GM18505 (cell line): ENCODE results near the gene SH3BGR.

Experiments
- ATAC-seq: cut with Tn5 transposase; IDR thresholded peaks from one replicate; pipeline ENCODE4 v1.9.1; 2021; ENCODE audit not compliant: unreplicated experiment
- POLR2A ChIP-seq: IDR thresholded peaks from 4 replicates; pipeline ENCODE4 v1.6.1; 2011; ENCODE audit warnings: borderline replicate concordance; ENCODE audit not compliant: insufficient read depth, insufficient read length; ENCODE audit errors: extremely low read depth

The SH3BGR gene

DNA sequence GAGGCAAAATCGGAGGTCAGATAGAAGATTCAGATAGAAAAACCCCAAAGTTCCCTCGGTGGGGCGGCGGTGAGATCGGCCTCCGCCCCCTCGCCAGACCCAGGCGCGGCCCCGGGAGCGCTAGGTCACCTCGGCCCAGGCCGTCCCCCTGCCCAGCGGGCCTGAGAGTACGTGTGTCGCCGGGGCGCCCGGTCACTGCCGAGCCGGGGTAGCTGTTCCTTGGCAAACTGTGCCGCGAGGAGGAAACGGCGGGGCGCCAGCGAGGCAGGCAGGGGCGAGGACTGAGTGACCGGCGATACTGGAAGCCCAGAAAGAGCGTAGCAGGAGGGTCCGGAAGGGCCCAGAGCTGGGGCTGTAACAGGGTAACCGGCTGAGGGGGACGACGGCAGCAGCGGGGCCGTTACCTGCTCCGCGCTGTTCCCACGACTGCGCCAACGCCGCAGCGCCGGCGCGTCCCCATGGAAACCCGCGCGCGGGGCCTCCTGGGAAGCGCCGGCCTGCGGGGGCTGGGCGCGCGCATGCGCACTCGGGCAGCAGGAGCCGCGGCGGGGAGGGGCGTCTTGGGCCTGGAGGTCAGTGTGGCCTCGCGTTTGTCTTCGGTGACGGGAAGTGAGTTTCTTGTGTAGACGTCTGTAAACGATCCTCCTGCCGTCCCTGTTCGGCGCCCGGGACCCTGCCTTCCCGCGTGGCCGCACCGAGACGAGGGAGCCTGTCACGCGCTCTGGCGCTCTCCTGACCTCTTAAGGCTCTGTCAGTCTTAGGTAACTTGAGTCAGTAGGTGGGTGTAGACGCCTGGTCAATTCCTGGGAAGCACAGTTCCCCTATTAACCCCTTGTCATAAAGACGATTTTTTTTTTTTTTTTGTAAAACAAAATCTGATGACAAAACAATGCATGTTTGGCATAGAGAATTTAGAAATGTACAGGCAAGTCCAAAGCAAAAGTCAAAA lies 6.2 kb upstream of the SH3BGR start, which contains the start of gene LCA5L:
Gene LCA5L (minus strand): TSS at position 458 of the 949 bp plus-strand sequence. CDS start 17,285 bp downstream, outside the sequence.
- peak; percentile 93 for ATAC-seq
- peak; percentile 85 for TF ChIP-seq POLR2A

DNA sequence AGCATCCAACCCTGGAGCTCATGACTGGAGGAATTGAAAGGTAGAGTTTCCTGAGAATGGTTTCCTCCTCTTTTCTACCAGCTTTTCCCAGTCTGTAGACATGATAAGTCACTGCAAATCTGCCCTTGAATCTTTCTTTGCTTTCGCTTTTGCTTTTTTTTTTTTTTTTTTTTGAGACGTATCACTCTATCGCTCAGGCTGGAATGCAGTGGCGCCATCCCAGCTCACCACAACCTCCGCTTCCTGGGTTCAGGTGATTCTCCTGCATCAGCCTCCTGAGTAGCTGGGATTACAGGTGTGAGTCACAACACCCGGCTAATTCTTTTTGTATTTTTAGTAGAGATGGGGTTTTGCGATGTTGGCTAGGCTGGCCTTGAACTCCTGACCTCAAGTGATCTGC lies 4.5 kb upstream of the SH3BGR start:
- ATAC-seq: no peak
- no peak for TF ChIP-seq POLR2A

DNA sequence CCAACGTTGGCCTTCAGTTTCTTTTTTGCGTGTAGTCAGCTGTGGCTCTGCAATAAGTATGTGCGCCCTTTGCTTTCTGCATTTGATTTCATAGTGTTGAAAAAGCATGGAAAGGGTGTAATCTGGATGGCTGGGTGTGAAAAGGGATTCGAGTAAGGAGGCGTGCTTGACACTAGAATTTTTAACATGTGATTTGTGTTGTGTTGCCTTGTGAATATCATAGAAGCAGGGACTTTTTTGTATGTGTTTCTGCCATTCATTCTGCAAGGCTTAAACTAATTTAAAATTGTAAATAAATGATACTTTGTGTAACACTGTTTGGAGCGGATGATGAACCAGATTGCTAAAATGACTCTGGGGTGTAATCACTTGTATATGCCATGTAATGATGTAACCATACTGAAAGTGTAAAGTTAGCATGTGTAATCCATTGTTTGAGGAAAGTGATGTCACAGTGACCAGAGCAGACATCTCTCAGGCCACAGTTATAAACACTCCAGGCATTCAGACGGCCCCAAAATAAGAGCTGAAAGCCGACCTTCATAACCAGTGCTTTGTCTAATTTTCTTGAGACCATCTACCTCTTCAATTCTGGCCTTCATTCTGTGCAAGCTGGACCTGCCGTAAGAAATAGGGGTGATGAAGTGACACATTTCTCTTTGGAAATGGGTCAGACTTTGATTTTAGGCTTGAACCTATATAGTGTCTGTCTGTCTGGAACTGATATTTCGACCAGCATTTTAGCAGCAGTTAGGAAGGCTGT lies 618 bp downstream of the SH3BGR start:
- no peak for ATAC-seq
- TF ChIP-seq POLR2A: no peak

DNA sequence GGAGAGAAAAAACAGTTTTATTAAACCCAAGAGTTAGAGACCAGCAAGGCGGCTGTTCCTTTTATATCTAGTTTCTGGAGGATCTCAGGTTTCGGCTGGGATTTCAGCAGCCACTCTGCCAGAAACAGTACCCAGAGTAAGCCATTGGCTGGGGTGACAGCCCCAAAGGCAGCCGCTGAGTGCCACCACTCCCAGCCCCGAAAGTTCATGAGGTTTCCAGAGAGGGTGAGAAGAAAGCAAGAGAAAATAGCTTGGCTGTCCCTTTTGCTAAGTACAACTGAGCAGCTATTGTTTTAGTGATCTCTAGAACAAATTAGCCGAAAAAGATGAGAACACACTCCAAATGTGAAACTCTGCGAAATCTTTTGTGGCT lies 1.2 kb downstream of the SH3BGR start:
- ATAC-seq: no peak
- no peak for TF ChIP-seq POLR2A

DNA sequence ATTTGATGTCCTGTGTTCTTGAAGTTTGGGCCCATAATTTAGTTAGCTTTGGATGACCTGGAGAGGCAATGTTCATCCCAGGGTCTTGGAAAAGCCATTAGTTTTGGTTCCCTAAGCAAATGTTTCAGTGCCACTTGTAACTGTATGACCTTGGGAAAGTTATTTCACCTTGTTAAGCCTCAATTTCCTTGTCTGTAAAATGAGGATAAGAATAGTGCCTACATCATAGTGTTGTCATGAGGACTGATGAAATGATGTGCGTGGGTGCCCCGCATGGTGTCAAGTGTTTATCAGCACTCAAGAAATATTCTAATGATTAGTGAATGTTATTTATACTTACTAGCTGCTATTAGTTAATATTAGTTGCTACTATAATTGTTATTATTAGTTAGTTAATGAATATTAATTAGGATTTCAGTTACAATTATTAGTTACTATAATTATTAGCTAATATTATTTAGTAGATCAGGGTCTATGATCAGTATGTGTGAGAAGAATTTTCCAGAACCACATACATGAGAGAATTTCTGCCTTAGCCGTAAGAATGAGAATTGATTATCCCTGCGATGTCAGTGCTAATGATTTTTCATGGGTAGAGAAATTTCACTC lies 1.9 kb downstream of the SH3BGR start:
- TF ChIP-seq POLR2A: no peak
- no peak for ATAC-seq

DNA sequence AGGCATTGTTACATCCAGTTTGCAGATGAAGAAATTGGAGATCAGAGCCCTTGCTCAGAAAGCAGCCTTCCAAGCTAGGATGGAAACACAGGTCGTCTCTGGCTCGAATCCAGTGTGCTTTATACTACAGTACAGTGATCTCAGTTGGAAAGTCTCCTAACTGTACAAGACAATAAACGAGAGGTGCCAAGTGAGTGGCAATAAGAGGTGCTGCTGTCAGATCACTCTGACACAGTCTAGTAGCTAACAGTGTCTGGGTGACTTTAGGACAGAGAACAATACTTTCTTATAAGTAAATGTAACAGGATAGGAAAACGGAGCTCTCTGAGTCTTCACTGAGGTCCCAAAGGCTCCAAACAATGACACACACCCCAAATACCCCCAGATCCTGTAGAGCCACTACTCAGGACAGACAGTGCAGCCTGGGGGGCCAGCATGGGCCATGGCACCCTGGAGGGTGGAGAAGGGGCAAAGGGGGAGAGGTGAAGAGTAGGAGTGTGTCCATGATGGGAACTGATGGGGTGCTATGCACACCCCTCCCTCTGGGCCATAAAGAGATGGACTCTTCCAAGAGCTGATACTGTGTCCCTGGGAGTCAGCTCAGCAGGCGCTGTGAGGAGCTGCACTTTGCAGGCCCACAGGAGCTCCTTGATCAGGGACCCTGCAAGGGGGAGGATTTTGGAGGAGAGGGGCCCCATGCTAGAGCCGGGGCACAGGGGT lies 3.3 kb downstream of the SH3BGR start:
- no peak for ATAC-seq
- no peak for TF ChIP-seq POLR2A

DNA sequence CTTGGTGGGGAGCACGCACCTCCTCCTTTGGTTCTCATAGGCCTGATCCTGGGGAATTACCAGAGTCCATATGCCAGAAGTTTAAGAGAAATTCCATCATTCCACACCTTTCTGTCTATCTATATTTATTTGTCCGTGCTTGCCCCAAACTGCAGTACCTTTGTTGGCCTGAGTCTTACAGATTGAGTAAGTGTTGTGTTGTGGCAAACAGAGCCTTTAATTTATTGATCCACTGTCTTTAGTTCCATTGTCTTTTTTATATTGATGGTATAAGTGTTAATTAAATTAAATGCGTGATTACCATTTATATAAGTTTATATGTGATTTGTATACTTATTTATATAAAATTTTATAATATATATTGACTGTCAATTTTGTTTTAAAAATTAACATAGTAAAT lies 4.9 kb downstream of the SH3BGR start:
- TF ChIP-seq POLR2A: no peak
- ATAC-seq: no peak

DNA sequence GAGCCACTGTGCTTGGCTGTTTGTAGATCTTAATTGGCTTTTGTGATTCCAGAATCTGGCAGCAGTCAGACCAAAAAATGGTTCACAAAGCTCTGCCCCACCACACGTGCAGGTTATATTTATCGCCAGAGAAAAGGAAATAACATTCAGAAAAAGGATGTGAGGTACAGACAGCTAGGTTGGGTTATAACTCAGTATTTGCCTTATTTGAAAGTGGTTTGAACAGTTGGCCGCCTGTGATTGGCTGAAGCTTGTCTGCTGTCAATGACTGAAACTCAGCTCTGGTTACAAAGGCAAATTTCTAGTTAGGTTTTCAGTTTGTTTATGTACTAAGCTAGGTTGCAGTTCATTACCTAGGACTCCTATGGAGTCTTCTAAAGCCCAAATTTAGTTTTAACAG lies 9.6 kb downstream of the SH3BGR start:
- ATAC-seq: peak; percentile 65

DNA sequence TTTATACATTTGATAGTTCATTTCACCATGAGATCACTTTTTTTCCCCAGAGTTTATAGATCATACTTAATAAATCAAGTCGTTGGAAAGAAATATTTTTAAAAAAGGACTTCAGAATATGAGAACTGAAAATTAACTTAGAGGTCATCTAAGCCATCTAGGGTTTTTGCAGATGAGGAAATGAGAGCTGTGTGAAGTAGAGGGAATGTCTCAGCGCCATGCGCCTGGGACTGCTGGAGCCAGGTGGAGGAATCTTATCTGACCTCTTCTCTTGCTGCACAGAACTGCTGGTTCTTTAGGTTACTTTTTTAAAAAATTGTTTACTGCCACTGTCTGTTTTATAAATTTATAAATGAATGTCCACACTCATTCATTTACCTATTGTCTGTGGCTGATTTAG lies 11.5 kb downstream of the SH3BGR start:
- ATAC-seq: no peak
- no peak for TF ChIP-seq POLR2A

More for the DNA sequence above, 9.6 kb downstream of the SH3BGR start:
- no peak for TF ChIP-seq POLR2A

DNA sequence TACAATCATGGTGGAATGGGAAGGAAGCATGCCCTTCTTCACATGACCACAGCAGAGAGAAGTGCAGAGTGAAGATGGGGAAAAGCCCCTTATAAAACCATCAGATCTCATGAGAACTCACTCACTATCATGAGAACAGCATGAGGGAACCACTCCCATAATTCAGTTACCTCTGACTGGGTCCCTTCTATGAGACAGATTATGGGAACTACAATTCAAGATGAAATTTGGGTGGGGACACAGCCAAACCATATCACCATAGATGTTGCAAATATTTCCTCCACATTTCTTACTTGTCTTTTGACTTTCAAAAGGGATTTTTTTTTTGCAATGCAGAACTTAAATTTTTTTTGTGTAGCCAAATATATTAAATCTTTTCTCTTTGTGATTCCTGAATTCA lies 14.8 kb downstream of the SH3BGR start:
- TF ChIP-seq POLR2A: no peak

DNA sequence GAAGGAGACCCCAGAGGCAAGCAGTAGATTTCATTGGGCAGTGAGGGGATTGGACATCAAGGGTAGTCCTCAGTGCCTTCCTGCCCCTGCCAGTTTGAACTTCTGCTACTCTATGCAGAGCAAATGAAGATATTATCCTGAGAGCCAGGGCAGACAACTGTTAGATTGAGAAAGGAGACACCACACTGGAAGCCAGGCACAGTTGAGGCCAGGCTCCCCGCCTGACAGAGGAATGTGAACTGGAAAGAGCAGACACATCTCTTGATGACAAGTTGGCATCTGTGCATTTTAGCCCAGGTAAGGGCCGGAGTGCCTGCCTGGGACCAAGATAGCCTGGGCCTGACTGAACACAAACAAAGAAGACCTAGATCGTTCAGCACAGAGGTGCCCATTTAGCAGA lies 16.0 kb downstream of the SH3BGR start:
- ATAC-seq: no peak
- no peak for TF ChIP-seq POLR2A

More for the DNA sequence above, 14.8 kb downstream of the SH3BGR start:
- no peak for ATAC-seq

DNA sequence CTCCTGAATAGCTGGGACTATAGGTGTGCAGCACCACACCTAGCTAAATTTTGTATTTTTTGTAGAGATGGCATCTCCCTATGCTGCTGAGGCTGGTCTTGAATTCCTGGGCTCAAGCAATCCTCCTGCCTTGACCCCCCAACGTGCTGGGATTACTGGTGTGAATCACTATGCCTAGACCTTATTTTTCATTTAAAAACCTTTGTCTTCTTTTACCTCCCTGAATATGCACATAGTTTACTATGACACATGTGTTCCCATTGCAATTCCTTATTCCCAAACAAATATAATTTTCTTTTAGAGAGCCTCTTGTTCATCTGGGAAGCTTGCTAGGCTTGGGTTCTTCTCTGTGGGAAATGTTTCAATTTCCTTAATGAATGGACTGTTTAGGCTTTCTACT lies 16.8 kb downstream of the SH3BGR start:
- ATAC-seq: no peak
- TF ChIP-seq POLR2A: no peak

DNA sequence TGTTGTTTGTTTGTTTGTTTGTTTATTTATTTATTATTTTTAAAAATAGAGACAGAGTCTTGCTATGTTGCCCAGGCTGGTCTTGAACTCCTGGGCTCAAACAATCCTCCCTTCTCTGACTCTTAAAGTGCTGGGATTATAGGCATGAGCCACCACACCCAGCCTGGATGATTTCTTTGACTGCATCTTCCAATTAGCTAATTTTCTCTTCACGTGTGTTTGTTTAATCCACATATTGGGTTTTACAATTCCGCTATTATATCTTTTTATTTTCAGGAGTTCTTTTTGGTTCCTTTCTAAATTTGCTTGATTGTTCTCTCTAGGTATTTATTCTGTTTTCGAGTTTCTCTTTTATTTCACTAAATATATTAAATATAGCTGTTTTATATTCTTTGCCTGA lies 19.8 kb downstream of the SH3BGR start:
- no peak for ATAC-seq
- no peak for TF ChIP-seq POLR2A
